Esophagus muscularis mucosa (tissue), 3 donors: ENCODE results near the gene TWF2.

Source experiments
- POLR2A ChIP-seq: fragments of 450-650 bp; IDR thresholded peaks from one replicate; pipeline ENCODE4 v1.6.1; 2017; ENCODE audit warnings: antibody characterized with exemption, moderate library complexity, mild to moderate bottlenecking, low read depth
- TF ChIP-seq, protein P1 (sequence below), 3 experiments: fragments of 200-600 bp in 2 of 3; fragments of 450-650 bp in 1 of 3; sonication (generic) in 2 of 3; IDR thresholded peaks; one replicate each; pipeline ENCODE4 v1.5.1; 2017 to 2019; ENCODE audit warnings: antibody characterized with exemption in 3 of 3, mild to moderate bottlenecking in 2 of 3, moderate library complexity in 1 of 3

DNA sequence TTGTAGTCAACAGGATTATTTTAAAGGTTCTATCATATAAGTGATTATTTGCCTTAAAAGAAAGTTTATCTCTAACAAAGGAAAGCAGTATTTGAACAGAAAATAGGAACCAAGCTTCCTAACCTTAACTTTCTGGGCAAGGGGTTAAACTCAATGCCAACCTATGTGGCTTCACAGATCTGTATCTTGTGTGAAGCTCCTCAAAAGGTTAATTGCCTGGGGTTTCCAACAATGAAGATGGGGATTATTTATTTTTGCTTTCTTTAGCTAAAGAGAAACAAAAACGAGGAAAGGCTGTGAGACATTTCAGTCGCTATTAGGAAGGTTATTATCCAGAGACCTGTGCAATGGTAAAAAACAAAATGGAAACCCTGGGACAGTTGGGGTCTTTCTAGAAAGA lies 40.6 kb upstream of the TWF2 start:
- TF ChIP-seq, protein P1, sequence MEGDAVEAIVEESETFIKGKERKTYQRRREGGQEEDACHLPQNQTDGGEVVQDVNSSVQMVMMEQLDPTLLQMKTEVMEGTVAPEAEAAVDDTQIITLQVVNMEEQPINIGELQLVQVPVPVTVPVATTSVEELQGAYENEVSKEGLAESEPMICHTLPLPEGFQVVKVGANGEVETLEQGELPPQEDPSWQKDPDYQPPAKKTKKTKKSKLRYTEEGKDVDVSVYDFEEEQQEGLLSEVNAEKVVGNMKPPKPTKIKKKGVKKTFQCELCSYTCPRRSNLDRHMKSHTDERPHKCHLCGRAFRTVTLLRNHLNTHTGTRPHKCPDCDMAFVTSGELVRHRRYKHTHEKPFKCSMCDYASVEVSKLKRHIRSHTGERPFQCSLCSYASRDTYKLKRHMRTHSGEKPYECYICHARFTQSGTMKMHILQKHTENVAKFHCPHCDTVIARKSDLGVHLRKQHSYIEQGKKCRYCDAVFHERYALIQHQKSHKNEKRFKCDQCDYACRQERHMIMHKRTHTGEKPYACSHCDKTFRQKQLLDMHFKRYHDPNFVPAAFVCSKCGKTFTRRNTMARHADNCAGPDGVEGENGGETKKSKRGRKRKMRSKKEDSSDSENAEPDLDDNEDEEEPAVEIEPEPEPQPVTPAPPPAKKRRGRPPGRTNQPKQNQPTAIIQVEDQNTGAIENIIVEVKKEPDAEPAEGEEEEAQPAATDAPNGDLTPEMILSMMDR (IDR thresholded peaks at IDR 0.05): no peak
- TF ChIP-seq POLR2A: no peak
